Chondrocyte (in vitro differentiated cells): ENCODE results near the gene B3GAT3. TPM values are rescaled to one million over a fixed set of nuclear protein-coding genes. Genes with fewer than 3 reads are reported as not detected.

Source experiments
- DNase-seq: peaks from one replicate; pipeline ENCODE4 v3.0.0; 2021; ENCODE audit warnings: mixed read lengths, low spot score
- H3K27ac Mint-ChIP-seq: one replicate; pipeline ENCODE4 v1.8.0; 2021; ENCODE audit warnings: mild to moderate bottlenecking, moderate library complexity, mixed read lengths; ENCODE audit not compliant: unreplicated experiment
- H3K27me3 Mint-ChIP-seq: 2 replicates; pipeline ENCODE4 v1.8.0; 2021; ENCODE audit warnings: low read depth, mixed read lengths
- H3K36me3 Mint-ChIP-seq: 2 replicates; pipeline ENCODE4 v1.8.0; 2021; ENCODE audit warnings: low read depth, mixed read lengths
- H3K4me1 Mint-ChIP-seq: 2 replicates; pipeline ENCODE4 v1.8.0; 2021; ENCODE audit warnings: low read depth, mild to moderate bottlenecking, mixed read lengths
- H3K4me3 Mint-ChIP-seq: one replicate; pipeline ENCODE4 v1.8.0; 2021; ENCODE audit warnings: mild to moderate bottlenecking, moderate library complexity, mixed read lengths; ENCODE audit not compliant: unreplicated experiment
- H3K9me3 Mint-ChIP-seq: 2 replicates; pipeline ENCODE4 v1.8.0; 2021; ENCODE audit warnings: low read depth, mixed read lengths
- long read RNA-seq: library from polyadenylated mRNA; stranded (forward); transcript quantifications from one replicate; pipeline ENCODE4 v2.0.0, GENCODE V29; 2021
- total RNA-seq: library from RNA; stranded (reverse); gene quantifications from 3 replicates; pipeline ENCODE4 v1.2.1, GENCODE V29; 2021
- TF ChIP-seq, protein P1 (sequence below): fragments of 200-600 bp; sonication (generic); IDR thresholded peaks from 2 replicates; pipeline ENCODE4 v1.5.0; 2021; ENCODE audit warnings: antibody characterized with exemption, mild to moderate bottlenecking, moderate library complexity

The B3GAT3 gene
- 35.3 to 40.1 TPM (median 37.7 TPM) in 3 replicates for total RNA-seq
- long read RNA-seq, transcript B3GAT3-205 (5 exons, 1,120 nt) = minor isoform, 9 of 55 reads
- long read RNA-seq, transcript B3GAT3-201 (5 exons, 1,641 nt) = major isoform, 35 of 55 reads
- long read RNA-seq, partial matches to known transcripts = 5 of 55 reads
- long read RNA-seq, other reads (novel, unspliced or antisense) = 6 of 55 reads

DNA sequence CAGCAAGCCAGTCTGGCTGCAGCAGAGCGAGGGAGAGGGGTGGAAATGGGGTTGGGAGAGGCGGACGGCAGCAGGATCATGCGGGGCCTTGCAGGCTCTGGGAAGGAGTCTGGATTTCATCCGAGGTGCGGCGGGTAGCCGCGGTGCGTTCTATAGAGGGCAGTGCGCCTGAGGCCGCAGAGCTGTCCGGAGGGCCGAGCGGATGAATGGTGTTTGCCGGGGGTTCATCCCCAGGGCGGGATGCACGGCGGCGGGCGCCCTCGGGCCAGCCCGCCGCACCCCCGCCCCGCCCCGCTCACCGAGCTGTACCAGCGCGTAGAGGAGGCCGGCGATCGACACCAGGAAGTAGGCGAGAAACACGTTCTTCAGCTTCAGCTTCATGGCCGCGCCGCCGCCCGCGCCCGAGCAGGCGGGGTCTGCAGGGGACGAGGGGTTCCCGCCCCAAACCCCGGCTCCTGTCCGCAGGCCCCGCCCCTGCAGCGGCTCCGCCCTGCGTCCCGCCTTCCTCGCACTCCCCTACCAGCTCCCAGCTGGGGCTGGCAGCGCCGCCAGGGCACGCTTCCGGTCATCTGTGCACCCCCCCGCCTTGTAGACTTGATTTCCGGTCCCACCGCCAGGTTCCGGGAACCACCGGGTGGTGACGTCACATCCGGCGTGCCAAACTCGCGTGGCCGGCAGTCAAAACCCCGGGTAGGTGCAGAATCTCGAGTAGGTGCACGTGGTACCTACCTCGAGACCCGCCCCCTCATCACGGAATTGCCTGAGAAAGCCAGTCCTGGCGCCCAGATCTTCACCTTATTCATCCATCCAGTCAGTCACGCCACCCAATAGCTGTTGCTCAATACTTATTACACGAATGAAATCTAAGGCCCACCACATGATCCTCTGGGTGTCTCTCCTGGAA lies at the start of gene B3GAT3:
TSS of gene B3GAT3 (minus strand) at position 420 of the 904 bp plus-strand sequence. CDS start at position 381, 39 bp downstream.
- TF ChIP-seq, protein P1, sequence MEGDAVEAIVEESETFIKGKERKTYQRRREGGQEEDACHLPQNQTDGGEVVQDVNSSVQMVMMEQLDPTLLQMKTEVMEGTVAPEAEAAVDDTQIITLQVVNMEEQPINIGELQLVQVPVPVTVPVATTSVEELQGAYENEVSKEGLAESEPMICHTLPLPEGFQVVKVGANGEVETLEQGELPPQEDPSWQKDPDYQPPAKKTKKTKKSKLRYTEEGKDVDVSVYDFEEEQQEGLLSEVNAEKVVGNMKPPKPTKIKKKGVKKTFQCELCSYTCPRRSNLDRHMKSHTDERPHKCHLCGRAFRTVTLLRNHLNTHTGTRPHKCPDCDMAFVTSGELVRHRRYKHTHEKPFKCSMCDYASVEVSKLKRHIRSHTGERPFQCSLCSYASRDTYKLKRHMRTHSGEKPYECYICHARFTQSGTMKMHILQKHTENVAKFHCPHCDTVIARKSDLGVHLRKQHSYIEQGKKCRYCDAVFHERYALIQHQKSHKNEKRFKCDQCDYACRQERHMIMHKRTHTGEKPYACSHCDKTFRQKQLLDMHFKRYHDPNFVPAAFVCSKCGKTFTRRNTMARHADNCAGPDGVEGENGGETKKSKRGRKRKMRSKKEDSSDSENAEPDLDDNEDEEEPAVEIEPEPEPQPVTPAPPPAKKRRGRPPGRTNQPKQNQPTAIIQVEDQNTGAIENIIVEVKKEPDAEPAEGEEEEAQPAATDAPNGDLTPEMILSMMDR = peak; percentile 30
- H3K27ac Mint-ChIP-seq = peak within 1 kb of the TSS; percentile 96
- peak; percentile 99 for DNase-seq
- peak within 1 kb of the TSS; percentile 89 for H3K4me3 Mint-ChIP-seq
- no peaks in the 10 kb centered on the region for H3K27me3 Mint-ChIP-seq
- H3K36me3 Mint-ChIP-seq = peaks cover 20% of the 10 kb centered on the region
- H3K4me1 Mint-ChIP-seq = peaks cover 20% of the 10 kb centered on the region
- no peaks in the 10 kb centered on the region for H3K9me3 Mint-ChIP-seq

DNA sequence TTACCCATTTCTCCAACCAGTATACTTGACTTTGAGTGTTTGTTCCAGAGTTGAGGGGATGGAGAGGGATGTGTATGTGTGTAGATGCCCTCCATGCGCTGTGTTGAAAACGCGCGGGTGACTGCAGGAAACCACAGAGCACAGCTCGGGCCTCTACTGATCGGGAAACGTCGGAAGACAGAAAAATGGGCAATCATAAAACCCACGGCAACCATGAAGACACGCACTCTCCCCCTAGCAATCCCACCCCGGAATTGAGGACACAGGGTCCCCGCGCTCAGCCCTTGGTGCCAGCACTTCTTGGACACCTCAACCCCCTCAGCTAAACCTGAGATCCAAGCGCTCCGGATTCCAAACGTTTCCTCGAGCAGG lies 49.4 kb upstream of the B3GAT3 start:
- H3K27ac Mint-ChIP-seq = peak overlapping the region; percentile 94
- H3K9me3 Mint-ChIP-seq = no peaks in the 10 kb centered on the region

DNA sequence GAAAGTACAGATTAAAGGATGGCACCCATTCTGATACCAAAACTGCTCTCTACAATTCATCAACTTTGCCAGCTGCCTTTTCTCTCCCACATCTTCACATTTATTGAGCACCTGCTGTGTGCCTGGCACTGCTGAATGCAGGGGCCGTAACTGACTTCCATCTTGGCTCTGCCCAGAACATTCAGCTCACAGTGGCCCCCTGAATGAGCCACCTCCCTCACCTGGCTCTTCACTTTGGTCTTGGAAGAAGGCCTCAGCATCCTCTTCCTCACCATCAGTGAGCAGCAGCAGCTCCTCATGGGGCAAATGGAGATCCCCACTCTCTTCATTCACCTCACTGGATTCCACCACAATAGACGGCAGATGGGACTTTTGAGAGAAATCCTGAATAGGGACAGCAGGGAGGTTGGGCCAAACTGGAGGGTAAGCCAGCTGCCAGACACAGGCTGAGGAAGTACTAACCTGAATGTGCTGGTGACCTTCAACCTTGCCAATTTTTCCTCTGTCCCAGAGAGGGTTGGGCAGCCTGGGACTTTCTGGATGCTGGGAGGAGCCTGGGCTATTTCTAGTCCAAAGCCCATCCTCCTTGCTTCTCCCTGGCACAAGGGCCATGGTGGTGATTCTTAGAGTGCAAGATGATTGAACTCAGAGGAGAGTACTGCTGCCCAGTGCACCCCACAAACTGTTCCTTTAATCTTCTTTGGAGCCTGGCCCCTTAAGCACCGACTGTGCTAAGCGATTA lies 47.8 kb upstream of the B3GAT3 start:
- DNase-seq = no peak
- Mint-ChIP-seq H3K9me3 (no peaks in the 10 kb centered on the region), H3K4me3 (no peak overlapping the region)

More for the DNA sequence above, 49.4 kb upstream of the B3GAT3 start:
- no peak for DNase-seq
- Mint-ChIP-seq H3K4me1 (peaks cover 41% of the 10 kb centered on the region), H3K27me3 (no peaks in the 10 kb centered on the region), H3K36me3 (peaks cover 6% of the 10 kb centered on the region), H3K4me3 (peak overlapping the region; percentile 95)
- TF ChIP-seq, protein P1 = no peak

DNA sequence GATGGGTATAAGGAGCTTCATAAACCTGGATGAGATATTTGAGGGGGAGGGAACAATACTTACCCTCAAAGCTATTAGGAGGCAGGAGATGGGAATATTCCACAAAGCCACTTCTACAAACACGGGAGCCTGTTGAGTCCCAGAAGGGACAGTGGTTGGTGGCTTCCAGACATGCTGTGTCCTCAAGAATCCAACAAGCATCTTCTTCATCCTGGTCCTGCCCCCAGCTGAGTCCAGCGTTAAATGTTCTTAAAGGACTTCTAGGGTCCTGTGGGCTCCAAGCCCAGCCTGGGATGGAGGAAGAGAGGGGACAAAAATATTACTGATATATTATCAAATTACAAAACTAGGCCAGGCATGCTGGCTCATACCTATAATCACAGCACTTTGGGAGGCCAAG lies 45.7 kb upstream of the B3GAT3 start:
- peaks cover 7% of the 10 kb centered on the region for H3K36me3 Mint-ChIP-seq
- TF ChIP-seq, protein P1 = no peak
- no peaks in the 10 kb centered on the region for H3K9me3 Mint-ChIP-seq
- no peak for DNase-seq
- peak overlapping the region; percentile 51 for H3K27ac Mint-ChIP-seq
- H3K4me1 Mint-ChIP-seq = peaks cover 45% of the 10 kb centered on the region
- H3K27me3 Mint-ChIP-seq = no peaks in the 10 kb centered on the region
- H3K4me3 Mint-ChIP-seq = no peak overlapping the region

More for the DNA sequence above, 47.8 kb upstream of the B3GAT3 start:
- Mint-ChIP-seq H3K27ac (peak overlapping the region; percentile 77), H3K36me3 (peaks cover 4% of the 10 kb centered on the region), H3K4me1 (peaks cover 47% of the 10 kb centered on the region), H3K27me3 (no peaks in the 10 kb centered on the region)
- TF ChIP-seq, protein P1 = no peak
